ENCODE data around the gene CNNM2. TPM values are rescaled to one million over a fixed set of nuclear protein-coding genes. Genes with fewer than 3 reads are reported as not detected.
"Not testable (repeated sequence)": the region's sequence is repeated elsewhere in the genome, so short reads cannot be mapped to it uniquely, and the experiment has no call there.

The CNNM2 gene
- total RNA-seq, 2 donors from 2014 or later = 25.2 to 29.3 TPM

DNA sequence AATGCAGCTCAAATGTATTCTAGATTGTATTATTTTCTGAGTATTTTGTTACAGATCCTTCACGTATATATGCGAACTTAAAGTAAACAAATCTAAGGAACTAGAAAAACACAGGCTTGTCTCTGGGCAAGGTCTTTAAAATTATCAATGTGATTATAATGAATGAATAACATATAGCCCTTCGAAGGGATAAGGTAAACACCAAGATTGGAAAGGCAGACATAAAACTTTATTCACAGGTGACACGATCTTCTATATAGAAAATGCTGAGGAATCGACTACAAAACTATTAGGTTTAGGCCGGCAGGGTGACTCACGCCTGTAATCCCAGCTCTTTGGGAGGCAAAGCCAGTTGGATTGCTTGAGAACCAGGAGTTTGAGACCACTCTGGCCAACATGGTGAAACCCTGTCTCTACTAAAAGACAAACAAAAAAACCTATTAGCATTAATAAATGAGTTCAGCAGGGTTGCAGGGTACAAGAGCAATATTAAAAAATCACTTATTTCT is 80.4 kb downstream of the CNNM2 start:
- H3K27me3 ChIP-seq = no peaks in the 10 kb centered on the region
- TF ChIP-seq, protein P1, sequence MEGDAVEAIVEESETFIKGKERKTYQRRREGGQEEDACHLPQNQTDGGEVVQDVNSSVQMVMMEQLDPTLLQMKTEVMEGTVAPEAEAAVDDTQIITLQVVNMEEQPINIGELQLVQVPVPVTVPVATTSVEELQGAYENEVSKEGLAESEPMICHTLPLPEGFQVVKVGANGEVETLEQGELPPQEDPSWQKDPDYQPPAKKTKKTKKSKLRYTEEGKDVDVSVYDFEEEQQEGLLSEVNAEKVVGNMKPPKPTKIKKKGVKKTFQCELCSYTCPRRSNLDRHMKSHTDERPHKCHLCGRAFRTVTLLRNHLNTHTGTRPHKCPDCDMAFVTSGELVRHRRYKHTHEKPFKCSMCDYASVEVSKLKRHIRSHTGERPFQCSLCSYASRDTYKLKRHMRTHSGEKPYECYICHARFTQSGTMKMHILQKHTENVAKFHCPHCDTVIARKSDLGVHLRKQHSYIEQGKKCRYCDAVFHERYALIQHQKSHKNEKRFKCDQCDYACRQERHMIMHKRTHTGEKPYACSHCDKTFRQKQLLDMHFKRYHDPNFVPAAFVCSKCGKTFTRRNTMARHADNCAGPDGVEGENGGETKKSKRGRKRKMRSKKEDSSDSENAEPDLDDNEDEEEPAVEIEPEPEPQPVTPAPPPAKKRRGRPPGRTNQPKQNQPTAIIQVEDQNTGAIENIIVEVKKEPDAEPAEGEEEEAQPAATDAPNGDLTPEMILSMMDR (IDR thresholded peaks at IDR 0.05) = no peak
- no peaks in the 10 kb centered on the region for H3K36me3 ChIP-seq
- no peaks in the 10 kb centered on the region for H3K9me3 ChIP-seq
- H3K4me3 ChIP-seq = no peak overlapping the region
- no peak for DNase-seq
- no peak overlapping the region for H3K9ac ChIP-seq (ENCODE audit: low read depth in 2 of 2, low read length in 2 of 2)
- no peaks in the 10 kb centered on the region for H3K4me1 ChIP-seq
- intact Hi-C loops (cut with DNase I) = no loop called here
- no peak overlapping the region for H3K27ac ChIP-seq

DNA sequence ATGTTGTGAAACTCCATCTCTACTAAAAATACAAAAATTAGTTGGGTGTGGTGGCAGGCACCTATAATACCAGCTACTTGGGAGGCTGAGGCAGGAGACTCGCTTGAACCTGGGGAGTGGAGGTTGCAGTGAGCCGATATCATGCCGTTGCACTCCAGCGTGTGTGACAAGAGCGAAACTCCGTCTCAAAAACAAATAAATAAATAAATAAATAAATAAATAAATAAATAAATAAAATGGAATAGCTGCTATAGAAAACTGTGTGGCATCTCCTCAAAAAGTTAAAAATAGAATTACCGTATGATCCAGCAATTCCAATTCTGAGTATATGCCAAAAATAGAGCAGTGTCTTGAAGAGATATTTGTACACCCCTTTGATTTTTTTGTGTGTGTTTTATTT is 82.0 kb downstream of the CNNM2 start:
- H3K4me3 ChIP-seq; H3K36me3 ChIP-seq; H3K9me3 ChIP-seq; H3K27me3 ChIP-seq; H3K27ac ChIP-seq; intact Hi-C loops (cut with DNase I); H3K4me1 ChIP-seq; DNase-seq; H3K9ac ChIP-seq (ENCODE audit: low read depth in 2 of 2, low read length in 2 of 2): not testable (repeated sequence)

DNA sequence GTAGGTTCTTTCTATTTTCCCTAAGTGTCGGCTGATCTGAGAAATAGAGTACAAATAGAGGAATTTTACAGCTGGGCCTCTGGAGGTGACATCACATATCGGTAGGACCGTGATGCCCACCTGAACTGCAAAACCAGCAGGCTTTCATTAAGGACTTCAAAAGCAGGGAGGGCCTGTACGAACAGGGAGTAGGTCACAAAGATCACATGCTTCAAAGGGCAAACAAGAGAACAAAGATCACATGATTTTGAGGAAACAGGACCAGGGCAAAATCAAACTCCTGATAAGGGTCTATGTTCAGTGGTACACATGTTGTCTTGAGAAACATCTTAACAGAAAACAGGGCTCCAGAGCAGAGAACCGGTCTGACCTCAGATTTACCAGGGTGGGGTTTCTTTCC is 88.9 kb downstream of the CNNM2 start:
- intact Hi-C loops (cut with DNase I) = no loop called here
- TF ChIP-seq, protein P1 (IDR thresholded peaks at IDR 0.05) = no peak

DNA sequence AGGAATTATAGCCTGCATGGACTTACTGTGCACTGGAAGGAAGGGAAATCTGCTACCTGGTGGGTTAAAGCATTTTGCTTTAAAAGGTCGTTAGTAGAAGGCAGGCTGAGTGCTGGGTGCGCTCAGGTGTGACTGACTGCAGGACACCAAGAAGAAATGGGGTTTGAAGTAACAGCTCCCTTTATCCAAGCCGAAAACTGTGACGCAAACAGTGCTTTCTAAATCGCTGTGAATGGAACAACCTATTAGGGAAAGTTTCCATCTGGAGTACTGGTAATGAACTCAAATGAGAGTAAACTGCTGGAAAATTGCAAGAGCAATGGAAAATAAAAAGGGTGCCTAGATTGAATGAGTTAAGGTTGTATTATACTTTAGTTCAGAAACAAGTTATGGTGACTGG is 95.3 kb downstream of the CNNM2 start:
- intact Hi-C loops (cut with DNase I) = no loop called here
- DNase-seq = no peak
- no peak overlapping the region for H3K4me3 ChIP-seq

More for the DNA sequence above, 88.9 kb downstream of the CNNM2 start:
- Histone ChIP-seq H3K4me1 (no peaks in the 10 kb centered on the region), H3K9ac (ENCODE audit: low read depth in 2 of 2, low read length in 2 of 2) (no peak overlapping the region), H3K9me3 (no peaks in the 10 kb centered on the region), H3K36me3 (no peaks in the 10 kb centered on the region), H3K27me3 (no peaks in the 10 kb centered on the region), H3K4me3 (no peak overlapping the region), H3K27ac (no peak overlapping the region)
- DNase-seq = no peak

DNA sequence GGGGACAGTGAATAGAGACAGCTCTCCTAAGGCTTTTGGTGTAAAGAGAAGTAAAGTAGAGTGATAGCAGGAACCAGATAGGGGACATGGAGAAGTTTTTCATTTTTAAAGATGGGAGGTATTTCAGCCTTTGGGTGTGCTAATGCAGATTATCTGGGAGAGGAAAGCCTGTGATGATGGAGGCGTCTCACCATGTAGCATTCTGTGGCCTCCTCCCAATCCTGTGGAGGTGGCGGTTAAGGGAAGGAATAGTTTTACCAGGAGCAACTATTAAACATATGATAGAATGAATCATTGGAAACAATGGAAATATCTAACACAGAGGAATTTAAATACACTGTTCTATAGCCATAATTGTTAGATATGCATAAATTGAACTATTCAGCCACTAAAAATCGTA is 101.3 kb downstream of the CNNM2 start:
- Histone ChIP-seq H3K9ac (ENCODE audit: low read depth in 2 of 2, low read length in 2 of 2) (no peak overlapping the region), H3K27me3 (no peaks in the 10 kb centered on the region), H3K9me3 (no peaks in the 10 kb centered on the region), H3K27ac (no peak overlapping the region), H3K4me1 (no peaks in the 10 kb centered on the region), H3K36me3 (no peaks in the 10 kb centered on the region), H3K4me3 (no peak overlapping the region)
- intact Hi-C loops (cut with DNase I) = no loop called here
- DNase-seq = no peak
- TF ChIP-seq, protein P1 (IDR thresholded peaks at IDR 0.05) = no peak

More for the DNA sequence above, 95.3 kb downstream of the CNNM2 start:
- Histone ChIP-seq H3K4me1 (no peaks in the 10 kb centered on the region), H3K27me3 (no peaks in the 10 kb centered on the region), H3K27ac (no peak overlapping the region), H3K9me3 (no peaks in the 10 kb centered on the region), H3K9ac (ENCODE audit: low read depth in 2 of 2, low read length in 2 of 2) (no peak overlapping the region), H3K36me3 (no peaks in the 10 kb centered on the region)
- TF ChIP-seq, protein P1 (IDR thresholded peaks at IDR 0.05) = no peak

DNA sequence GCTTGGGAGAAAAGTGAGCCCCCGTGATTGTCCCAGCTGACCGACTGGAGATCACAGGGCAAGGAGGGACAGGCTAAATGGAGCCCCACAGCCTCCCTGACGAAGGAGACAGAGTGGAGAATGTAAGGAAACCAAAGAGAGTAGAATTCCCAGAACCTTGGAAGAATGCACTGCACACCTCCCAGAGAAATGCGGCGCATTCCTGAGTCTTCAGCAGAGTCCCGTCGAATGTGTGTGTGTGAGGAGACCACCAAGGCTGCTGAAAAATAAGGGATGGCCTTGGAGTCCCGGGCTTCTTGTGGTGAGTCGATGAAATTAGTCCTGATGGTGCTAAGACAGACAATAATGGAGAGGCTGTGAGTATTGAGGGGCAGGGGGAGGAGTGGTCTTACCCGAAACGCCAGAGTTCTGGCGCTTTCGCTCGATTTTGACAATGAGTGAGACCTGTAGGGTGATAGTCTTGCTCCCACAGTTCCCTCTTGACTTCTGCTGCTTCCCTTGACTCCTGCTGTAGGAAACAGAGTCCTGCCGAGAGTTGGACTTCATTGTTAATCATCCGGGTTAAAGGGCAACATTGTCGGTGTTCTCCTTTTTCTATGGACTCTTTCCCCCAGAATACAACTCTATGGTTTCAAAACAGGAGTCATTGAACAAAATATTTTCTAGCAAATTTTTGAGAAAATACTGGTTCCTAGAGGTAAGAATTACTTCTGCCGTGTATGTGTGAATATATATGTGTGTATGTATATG is 103.2 kb downstream of the CNNM2 start:
- DNase-seq = no peak
- intact Hi-C loops (cut with DNase I) = no loop called here
- TF ChIP-seq, protein P1 (IDR thresholded peaks at IDR 0.05) = no peak
- Histone ChIP-seq H3K27ac (no peak overlapping the region), H3K4me1 (no peaks in the 10 kb centered on the region), H3K9ac (ENCODE audit: low read depth in 2 of 2, low read length in 2 of 2) (no peak overlapping the region), H3K36me3 (no peaks in the 10 kb centered on the region), H3K9me3 (no peaks in the 10 kb centered on the region), H3K27me3 (no peaks in the 10 kb centered on the region), H3K4me3 (no peak overlapping the region)
